Nephron (organoid): ENCODE results near the gene ERG28.

ENCODE experiments used
- H3K27ac Mint-ChIP-seq, 3 experiments: 2 replicates each; pipeline ENCODE4 v1.8.0; 2020; ENCODE audit warnings: mixed read lengths in 3 of 3, mild to moderate bottlenecking in 2 of 3, moderate library complexity in 1 of 3
- H3K27me3 Mint-ChIP-seq: 2 replicates; pipeline ENCODE4 v1.8.0; 2021; ENCODE audit warnings: low read depth, mild to moderate bottlenecking, moderate library complexity, mixed read lengths
- H3K36me3 Mint-ChIP-seq: 2 replicates; pipeline ENCODE4 v1.8.0; 2020; ENCODE audit warnings: low read depth, mixed read lengths
- H3K4me1 Mint-ChIP-seq: 2 replicates; pipeline ENCODE4 v1.8.0; 2020; ENCODE audit warnings: mixed read lengths
- H3K4me3 Mint-ChIP-seq, 3 experiments: 2 replicates each; pipeline ENCODE4 v1.8.0; 2020; ENCODE audit warnings: mild to moderate bottlenecking in 3 of 3, mixed read lengths in 3 of 3, moderate library complexity in 2 of 3
- H3K9me3 Mint-ChIP-seq: 2 replicates; pipeline ENCODE4 v1.8.0; 2020; ENCODE audit warnings: mixed read lengths
- CTCF ChIP-seq, 3 experiments: fragments of 200-600 bp; sonication (generic); IDR thresholded peaks; one replicate each; pipeline ENCODE4 v1.5.0; 2021; ENCODE audit warnings: antibody characterized with exemption in 3 of 3; ENCODE audit not compliant: unreplicated experiment in 3 of 3

The ERG28 gene

GRCh38 chr14:75649773-75650172 is 10.9 kb downstream of the ERG28 start:
- H3K27me3 Mint-ChIP-seq: no peaks in the 10 kb centered on the region
- H3K9me3 Mint-ChIP-seq: no peaks in the 10 kb centered on the region
- TF ChIP-seq CTCF (IDR thresholded peaks at IDR 0.05; ENCODE audit: unreplicated experiment in 3 of 3): no peak
- peak overlapping the region; percentile 6 to 92 (median 86) for H3K27ac Mint-ChIP-seq
- H3K36me3 Mint-ChIP-seq: peaks cover 57% of the 10 kb centered on the region
- peaks cover 47% of the 10 kb centered on the region for H3K4me1 Mint-ChIP-seq
- H3K4me3 Mint-ChIP-seq: no peak overlapping the region

- no peaks in the 10 kb centered on the region for H3K9me3 Mint-ChIP-seq
- TF ChIP-seq CTCF (IDR thresholded peaks at IDR 0.05; ENCODE audit: unreplicated experiment in 3 of 3): no peak
- no peak overlapping the region for H3K4me3 Mint-ChIP-seq
- peaks cover 50% of the 10 kb centered on the region for H3K4me1 Mint-ChIP-seq
- H3K27me3 Mint-ChIP-seq: no peaks in the 10 kb centered on the region
- peaks cover 57% of the 10 kb centered on the region for H3K36me3 Mint-ChIP-seq
- H3K27ac Mint-ChIP-seq: peak overlapping the region; percentile 8 to 92 (median 86)
These were observed 11.3 kb downstream of the ERG28 start for GRCh38 chr14:75649337-75649736.

GRCh38 chr14:75648066-75648838 is 12.4 kb downstream of the ERG28 start:
- H3K4me1 Mint-ChIP-seq: peaks cover 54% of the 10 kb centered on the region
- H3K27me3 Mint-ChIP-seq: no peaks in the 10 kb centered on the region
- no peak for TF ChIP-seq CTCF (IDR thresholded peaks at IDR 0.05; ENCODE audit: unreplicated experiment in 3 of 3)
- peak overlapping the region; percentile 78 to 91 (median 82) for H3K27ac Mint-ChIP-seq
- H3K4me3 Mint-ChIP-seq: peak overlapping the region in 2 of 3 experiments; percentile 0 to 16
- peaks cover 49% of the 10 kb centered on the region for H3K36me3 Mint-ChIP-seq
- H3K9me3 Mint-ChIP-seq: no peaks in the 10 kb centered on the region

GRCh38 chr14:75647640-75648039 is 13.0 kb downstream of the ERG28 start:
- Mint-ChIP-seq H3K4me1 (peaks cover 55% of the 10 kb centered on the region), H3K36me3 (peaks cover 43% of the 10 kb centered on the region), H3K27me3 (no peaks in the 10 kb centered on the region), H3K9me3 (no peaks in the 10 kb centered on the region), H3K27ac (peak overlapping the region; percentile 43 to 91 (median 78)), H3K4me3 (no peak overlapping the region)
- no peak for TF ChIP-seq CTCF (IDR thresholded peaks at IDR 0.05; ENCODE audit: unreplicated experiment in 3 of 3)

- no peak overlapping the region for H3K4me3 Mint-ChIP-seq
- peaks cover 35% of the 10 kb centered on the region for H3K36me3 Mint-ChIP-seq
- H3K27ac Mint-ChIP-seq: peak overlapping the region in 2 of 3 experiments; percentile 2 to 78
- H3K9me3 Mint-ChIP-seq: no peaks in the 10 kb centered on the region
- TF ChIP-seq CTCF (IDR thresholded peaks at IDR 0.05; ENCODE audit: unreplicated experiment in 3 of 3): no peak
- H3K4me1 Mint-ChIP-seq: peaks cover 55% of the 10 kb centered on the region
- no peaks in the 10 kb centered on the region for H3K27me3 Mint-ChIP-seq
These were observed 13.9 kb downstream of the ERG28 start for GRCh38 chr14:75646762-75647161.

- Mint-ChIP-seq H3K4me1 (peaks cover 42% of the 10 kb centered on the region), H3K27ac (peak overlapping the region; percentile 9 to 45 (median 37)), H3K27me3 (no peaks in the 10 kb centered on the region)
These were observed 15.6 kb downstream of the ERG28 start for GRCh38 chr14:75645056-75645455.

More at GRCh38 chr14:75645056-75645455, 15.6 kb downstream of the ERG28 start:
- H3K4me3 Mint-ChIP-seq: no peak overlapping the region
- TF ChIP-seq CTCF (IDR thresholded peaks at IDR 0.05; ENCODE audit: unreplicated experiment in 3 of 3): no peak
- peaks cover 26% of the 10 kb centered on the region for H3K36me3 Mint-ChIP-seq
- H3K9me3 Mint-ChIP-seq: no peaks in the 10 kb centered on the region
